Calu3 (cell line): ENCODE results near the gene LTB4R2. TPM values are rescaled to one million over a fixed set of nuclear protein-coding genes. Genes with fewer than 3 reads are reported as not detected.

Experiments used
- BruUV-seq: library from RNA; stranded (reverse); fragments of 400-500 nt; replicated peaks from 2 replicates; lab custom pipeline; 2021; lab: Mats Ljungman, UMichigan
- CTCF ChIA-PET: fragments of 300-600 bp; sonication (Branson Sonifier 250); formaldehyde crosslinking; loops from one replicate; lab custom pipeline; 2022; ENCODE audit warnings: antibody characterized with exemption; lab: Charles Lee
- DNase-seq: peaks from one replicate; pipeline ENCODE4 v3.0.0; 2022
- H3K27ac Mint-ChIP-seq: one replicate; pipeline ENCODE4 v1.8.0; 2022; ENCODE audit warnings: mixed read lengths; ENCODE audit not compliant: unreplicated experiment
- H3K27me3 Mint-ChIP-seq: one replicate; pipeline ENCODE4 v1.8.0; 2022; ENCODE audit warnings: mixed read lengths; ENCODE audit not compliant: unreplicated experiment
- H3K36me3 Mint-ChIP-seq: one replicate; pipeline ENCODE4 v1.8.0; 2022; ENCODE audit warnings: mild to moderate bottlenecking, moderate library complexity, mixed read lengths; ENCODE audit not compliant: insufficient read depth, unreplicated experiment
- H3K4me1 Mint-ChIP-seq: one replicate; pipeline ENCODE4 v1.8.0; 2022; ENCODE audit warnings: mild to moderate bottlenecking, low read depth, mixed read lengths; ENCODE audit not compliant: unreplicated experiment
- H3K4me3 Mint-ChIP-seq: one replicate; pipeline ENCODE4 v1.8.0; 2022; ENCODE audit warnings: mild to moderate bottlenecking, low read depth, moderate library complexity, mixed read lengths; ENCODE audit not compliant: unreplicated experiment
- H3K9me3 Mint-ChIP-seq: one replicate; pipeline ENCODE4 v1.8.0; 2022; ENCODE audit warnings: low read depth, mixed read lengths; ENCODE audit not compliant: unreplicated experiment
- intact Hi-C: fragments of 100-400 bp; cut with micrococcal nuclease; formaldehyde crosslinking; loops from one replicate; pipeline ENCODE4 v1.10.0; 2022; ENCODE audit not compliant: unreplicated experiment
- total RNA-seq: library from RNA; stranded (reverse); gene quantifications from 2 replicates; pipeline ENCODE4 v1.2.3, GENCODE V29; 2022
- TF ChIP-seq, protein P1 (sequence below): fragments of 200-600 bp; IDR thresholded peaks from one replicate; pipeline ENCODE4 v1.8.0; 2022; ENCODE audit warnings: antibody characterized with exemption; ENCODE audit not compliant: unreplicated experiment

The LTB4R2 gene
- total RNA-seq, 1 experiment from 2014 or later, result 19.3 TPM

DNA sequence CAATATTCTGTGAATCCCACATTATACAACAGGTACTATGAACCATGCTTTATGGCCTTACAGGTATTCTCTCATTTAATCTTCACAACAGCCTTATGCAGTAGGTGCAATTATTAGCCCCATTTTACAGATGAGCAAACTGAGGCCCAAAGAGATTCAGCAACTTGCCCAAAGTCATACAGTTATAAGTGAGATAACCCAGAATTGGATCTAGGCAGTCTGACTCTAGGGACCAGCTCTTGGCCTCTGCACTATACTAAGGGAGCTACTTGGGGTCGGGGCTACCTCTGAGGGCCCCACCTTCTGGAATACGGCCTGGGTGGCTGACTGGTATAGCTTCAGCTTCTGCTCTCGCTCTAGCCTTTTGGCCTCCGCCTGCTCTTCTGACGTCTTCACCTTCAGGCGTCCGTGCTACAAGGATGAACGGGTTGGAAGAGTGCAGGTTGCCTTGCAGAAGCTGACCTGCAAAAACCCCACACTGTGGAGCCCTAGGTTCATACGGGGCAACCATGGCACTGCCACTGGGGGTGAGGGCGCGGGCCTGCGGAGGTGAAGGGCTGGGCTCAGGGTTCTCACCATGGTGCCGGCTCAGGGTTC, 39.3 kb upstream of the LTB4R2 start:
- CTCF ChIA-PET, result interaction anchor here (1.0 to 1.7 kb wide), 7 partner anchors 9 to 55 kb away, joined by 3 to 9 read pairs (median 5); partner anchors contain the start of genes CIDEB, DHRS1, MDP1 and NOP9
- no peak for DNase-seq
- peak overlapping the region; percentile 65 for H3K27ac Mint-ChIP-seq
- peaks cover 32% of the 10 kb centered on the region for H3K36me3 Mint-ChIP-seq
- no peaks in the 10 kb centered on the region for H3K27me3 Mint-ChIP-seq
- intact Hi-C loops, result loop anchor here (2.0 kb wide), 1 partner anchor 28 kb away; the partner anchor contains the start of gene TINF2
- TF ChIP-seq, protein P1, sequence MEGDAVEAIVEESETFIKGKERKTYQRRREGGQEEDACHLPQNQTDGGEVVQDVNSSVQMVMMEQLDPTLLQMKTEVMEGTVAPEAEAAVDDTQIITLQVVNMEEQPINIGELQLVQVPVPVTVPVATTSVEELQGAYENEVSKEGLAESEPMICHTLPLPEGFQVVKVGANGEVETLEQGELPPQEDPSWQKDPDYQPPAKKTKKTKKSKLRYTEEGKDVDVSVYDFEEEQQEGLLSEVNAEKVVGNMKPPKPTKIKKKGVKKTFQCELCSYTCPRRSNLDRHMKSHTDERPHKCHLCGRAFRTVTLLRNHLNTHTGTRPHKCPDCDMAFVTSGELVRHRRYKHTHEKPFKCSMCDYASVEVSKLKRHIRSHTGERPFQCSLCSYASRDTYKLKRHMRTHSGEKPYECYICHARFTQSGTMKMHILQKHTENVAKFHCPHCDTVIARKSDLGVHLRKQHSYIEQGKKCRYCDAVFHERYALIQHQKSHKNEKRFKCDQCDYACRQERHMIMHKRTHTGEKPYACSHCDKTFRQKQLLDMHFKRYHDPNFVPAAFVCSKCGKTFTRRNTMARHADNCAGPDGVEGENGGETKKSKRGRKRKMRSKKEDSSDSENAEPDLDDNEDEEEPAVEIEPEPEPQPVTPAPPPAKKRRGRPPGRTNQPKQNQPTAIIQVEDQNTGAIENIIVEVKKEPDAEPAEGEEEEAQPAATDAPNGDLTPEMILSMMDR, result no peak
- H3K4me1 Mint-ChIP-seq, result peaks cover 32% of the 10 kb centered on the region
- peak overlapping the region; percentile 67 for H3K4me3 Mint-ChIP-seq
- BruUV-seq, result no TSS peak
- no peaks in the 10 kb centered on the region for H3K9me3 Mint-ChIP-seq

DNA sequence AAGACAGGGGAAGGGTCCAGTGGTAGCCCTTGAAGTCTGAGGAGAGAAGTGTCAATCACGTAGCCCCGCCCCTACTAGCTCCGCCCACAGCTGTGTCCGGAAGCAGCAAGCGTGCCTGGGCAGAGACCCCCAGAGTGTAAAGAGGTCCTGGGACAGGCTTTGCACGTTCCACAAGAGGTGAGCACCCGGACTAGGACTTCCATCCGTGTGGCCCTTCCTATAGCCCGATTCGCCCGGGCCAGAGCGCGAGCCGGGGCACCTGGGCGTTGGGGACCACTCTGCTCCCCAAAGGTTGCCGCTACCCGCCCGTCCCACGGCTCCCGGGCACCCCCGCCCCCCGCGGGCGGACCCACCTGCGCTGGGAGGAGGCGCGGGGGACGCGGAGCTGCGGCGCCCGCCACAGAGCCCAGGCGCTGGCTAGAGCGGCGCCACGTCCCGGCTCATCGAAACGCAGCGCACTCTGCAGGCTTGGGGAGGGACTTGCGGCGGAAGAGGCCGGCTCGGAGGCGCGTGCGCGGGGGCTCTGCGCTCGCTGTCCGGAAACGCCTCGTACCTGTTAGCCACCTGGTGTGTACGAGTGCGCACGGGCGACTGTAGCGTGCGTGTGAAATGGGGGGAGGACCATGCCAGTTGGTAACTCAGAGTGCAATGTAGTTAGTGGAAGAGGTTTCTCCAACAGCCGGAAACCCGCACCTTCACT, 38.7 kb upstream of the LTB4R2 start, which contains the start of gene RABGGTA:
Gene RABGGTA, minus strand, starts transcription at position 464 of the 700 bp plus-strand sequence. CDS start 482 bp downstream, outside the sequence.
- peak within 1 kb of the TSS; percentile 65 for H3K27ac Mint-ChIP-seq
- peak; percentile 90 for DNase-seq
- no peaks in the 10 kb centered on the region for H3K27me3 Mint-ChIP-seq
- CTCF ChIA-PET, result interaction anchor here (1.0 to 1.7 kb wide), 7 partner anchors 8 to 55 kb away, joined by 3 to 9 read pairs (median 5); partner anchors contain the start of genes CIDEB, DHRS1, MDP1 and NOP9
- H3K4me3 Mint-ChIP-seq, result peak within 1 kb of the TSS; percentile 67
- TSS peak; percentile 63 for BruUV-seq
- TF ChIP-seq, protein P1, result peak; percentile 35
- intact Hi-C loops, result loop anchor here (2.0 kb wide), 1 partner anchor 28 kb away; the partner anchor contains the start of gene TINF2
- no peaks in the 10 kb centered on the region for H3K9me3 Mint-ChIP-seq
- peaks cover 32% of the 10 kb centered on the region for H3K4me1 Mint-ChIP-seq
- peaks cover 33% of the 10 kb centered on the region for H3K36me3 Mint-ChIP-seq

GRCh38 chr14:24271834-24272263, 38.1 kb upstream of the LTB4R2 start:
- Mint-ChIP-seq H3K4me3 (peak overlapping the region; percentile 67), H3K27ac (peak overlapping the region; percentile 65), H3K36me3 (peaks cover 31% of the 10 kb centered on the region), H3K27me3 (no peaks in the 10 kb centered on the region), H3K4me1 (peaks cover 32% of the 10 kb centered on the region), H3K9me3 (no peaks in the 10 kb centered on the region)
- TF ChIP-seq, protein P1, result no peak
- BruUV-seq, result TSS peak; percentile 58
- intact Hi-C loops, result loop anchor here (2.0 kb wide), 1 partner anchor 29 kb away; the partner anchor contains the start of gene TINF2
- CTCF ChIA-PET, result interaction anchor here (1.0 to 1.7 kb wide), 6 partner anchors 8 to 56 kb away, joined by 3 to 9 read pairs (median 5); partner anchors contain the start of genes DHRS1, MDP1, NOP9 and TINF2
- no peak for DNase-seq

DNA sequence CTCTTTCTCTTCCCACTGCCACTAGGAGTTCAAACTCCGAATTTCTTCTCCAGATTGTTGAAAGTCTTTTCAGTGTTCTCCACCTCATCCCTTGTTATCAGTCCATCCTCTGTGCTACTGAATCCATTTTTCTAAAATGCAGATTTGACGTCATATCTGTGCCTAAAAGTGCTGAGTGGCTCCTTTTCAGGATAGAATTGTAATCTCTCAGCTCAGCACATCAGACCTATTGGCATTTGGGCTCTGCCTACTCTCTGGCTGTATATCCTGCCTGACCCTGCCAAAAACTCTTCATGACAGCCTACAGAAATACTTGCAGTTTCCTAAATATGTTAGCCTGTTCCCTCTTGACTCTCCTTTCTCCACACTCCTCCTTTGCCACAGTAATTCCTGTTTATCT, 37.5 kb upstream of the LTB4R2 start:
- Mint-ChIP-seq H3K4me1 (peaks cover 32% of the 10 kb centered on the region), H3K4me3 (peak overlapping the region; percentile 67), H3K27me3 (no peaks in the 10 kb centered on the region), H3K9me3 (no peaks in the 10 kb centered on the region), H3K36me3 (peaks cover 26% of the 10 kb centered on the region), H3K27ac (peak overlapping the region; percentile 65)
- CTCF ChIA-PET, result no interaction called here
- BruUV-seq, result no TSS peak
- intact Hi-C loops, result no loop called here
- DNase-seq, result no peak
- TF ChIP-seq, protein P1, result no peak
